Upper lobe of left lung (tissue), 6 donors: ENCODE results near the gene CDK6. TPM values are rescaled to one million over a fixed set of nuclear protein-coding genes. Genes with fewer than 3 reads are reported as not detected.
"Not testable (repeated sequence)": the region's sequence is repeated elsewhere in the genome, so short reads cannot be mapped to it uniquely, and the experiment has no call there.

Experiments used
- ATAC-seq, 2 donors: fragments of 200-7000 bp; cut with Tn5 transposase; one replicate each; pipeline ENCODE4 v1.9.1; 2022; ENCODE audit warnings: mild to moderate bottlenecking in 2 of 2, moderate library complexity in 2 of 2; ENCODE audit not compliant: low FRiP score in 2 of 2
- DNase-seq, 2 donors: peaks; one replicate each; pipeline ENCODE4 v3.0.0-alpha.2; 2019 to 2020
- H3K27ac ChIP-seq, 4 donors: fragments of 200-600 bp; sonication (generic); one replicate each; pipeline ENCODE4 v1.5.1; 2016 to 2019
- H3K27me3 ChIP-seq, 4 donors: fragments of 200-600 bp; sonication (generic); one replicate each; pipeline ENCODE4 v1.5.1; 2017 to 2019
- H3K36me3 ChIP-seq, 4 donors: fragments of 200-600 bp; sonication (generic); one replicate each; pipeline ENCODE4 v1.5.1; 2016 to 2019
- H3K4me1 ChIP-seq, 4 donors: fragments of 200-600 bp; sonication (generic); one replicate each; pipeline ENCODE4 v1.5.1; 2018 to 2019
- H3K4me3 ChIP-seq, 4 donors: fragments of 200-600 bp; sonication (generic); one replicate each; pipeline ENCODE4 v1.5.1; 2017 to 2019; ENCODE audit warnings: mild to moderate bottlenecking in 2 of 4, moderate library complexity in 1 of 4
- H3K9me3 ChIP-seq, 4 donors: fragments of 200-600 bp; sonication (generic); one replicate each; pipeline ENCODE4 v1.5.1; 2018 to 2019
- EP300 ChIP-seq, 4 donors: sonication (generic); formaldehyde crosslinking; IDR thresholded peaks; one replicate each; pipeline ENCODE4 v1.5.1; 2017; ENCODE audit warnings: antibody characterized with exemption in 4 of 4, control low read depth in 2 of 4
- POLR2A ChIP-seq, 4 donors: fragments of 450-650 bp; IDR thresholded peaks; one replicate each; pipeline ENCODE4 v1.5.1; 2016 to 2017; ENCODE audit warnings: antibody characterized with exemption in 4 of 4, mild to moderate bottlenecking in 2 of 4
- POLR2AphosphoS5 ChIP-seq, 2 donors: sonication (generic); formaldehyde crosslinking; IDR thresholded peaks; one replicate each; pipeline ENCODE4 v1.5.1; 2017; ENCODE audit warnings: antibody characterized with exemption in 2 of 2
- whole genome bisulfite sequencing, 2 donors: methylation state at CpG; one replicate each; pipeline ENCODE4 v1.1.5; 2017 to 2018; 5-methylcytosine and 5-hydroxymethylcytosine counted together
- total RNA-seq, 6 donors: library from RNA; depleted of rRNA in 4 of 6; stranded (reverse); fragments of >200 nt in 4 of 6; gene quantifications; one replicate each; pipeline versions ENCODE4 v1.1.0 to v1.2.1, GENCODE V29; 2016 to 2021
- TF ChIP-seq, protein P1 (sequence below), 6 experiments: fragments of 450-650 bp in 4 of 6; fragments of 200-600 bp in 2 of 6; sonication (generic) in 2 of 6; IDR thresholded peaks; one replicate each; pipeline ENCODE4 v1.5.1; 2016 to 2019; ENCODE audit warnings: antibody characterized with exemption in 6 of 6
- donor health status: DM: no; HTN: no; CAD: no; lungs with moderate emphysema.
- donor health status: DM: no; HTN: yes; CAD: no; lungs with severe emphysema.

Gene CDK6
- total RNA-seq, 6 donors from 2014 or later: 15.7 to 26.9 (median 19.9) TPM

DNA sequence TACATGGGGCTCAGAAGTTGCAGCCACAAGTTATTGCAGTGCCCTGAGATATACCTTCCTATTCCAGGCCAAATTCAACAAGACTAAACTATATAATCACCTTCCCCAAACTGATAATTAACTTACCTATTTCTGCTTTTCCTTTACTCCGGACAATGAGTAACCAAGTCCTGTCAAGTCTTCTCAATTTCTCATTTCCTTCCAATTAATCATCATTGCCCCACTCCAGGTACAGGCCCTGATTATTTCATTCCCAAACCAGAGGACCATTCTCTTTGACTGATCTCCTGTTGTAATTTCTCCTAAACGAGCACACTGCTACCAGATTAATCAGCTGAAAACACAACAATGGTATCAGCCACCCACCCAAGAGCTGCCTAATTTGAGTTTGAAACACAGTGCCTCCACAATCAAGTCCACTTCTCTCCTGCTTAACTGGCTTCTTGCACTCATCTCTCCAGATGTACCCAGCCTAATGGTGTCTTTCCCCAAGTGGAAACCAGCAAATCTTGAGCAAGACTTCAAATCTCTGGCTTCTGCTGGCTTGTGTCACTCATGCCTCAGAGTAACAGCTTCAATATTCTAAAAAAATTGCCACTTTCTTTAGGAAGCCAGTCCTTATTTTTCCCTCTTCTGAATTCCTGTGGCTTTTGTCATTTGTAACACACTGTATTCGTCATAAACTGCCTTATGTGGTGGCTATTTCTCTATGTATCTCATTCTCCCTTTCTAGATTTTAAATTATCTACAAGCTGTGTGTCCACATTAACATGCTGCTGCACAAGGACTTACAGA, 89.1 kb downstream of the CDK6 start:
- Histone ChIP-seq H3K4me1 (peaks cover 0 to 5% (median 2%) of the 10 kb centered on the region in 4 donors), H3K9me3 (no peaks in the 10 kb centered on the region), H3K27me3 (no peaks in the 10 kb centered on the region), H3K4me3 (no peak overlapping the region), H3K36me3 (no peaks in the 10 kb centered on the region), H3K27ac (no peak overlapping the region)
- DNase-seq (no peak), ATAC-seq (no peak)
- TF ChIP-seq POLR2A (IDR thresholded peaks at IDR 0.05): no peak
- no peak for TF ChIP-seq POLR2AphosphoS5 (IDR thresholded peaks at IDR 0.05)
- no peak for TF ChIP-seq EP300 (IDR thresholded peaks at IDR 0.05)
- TF ChIP-seq, protein P1, sequence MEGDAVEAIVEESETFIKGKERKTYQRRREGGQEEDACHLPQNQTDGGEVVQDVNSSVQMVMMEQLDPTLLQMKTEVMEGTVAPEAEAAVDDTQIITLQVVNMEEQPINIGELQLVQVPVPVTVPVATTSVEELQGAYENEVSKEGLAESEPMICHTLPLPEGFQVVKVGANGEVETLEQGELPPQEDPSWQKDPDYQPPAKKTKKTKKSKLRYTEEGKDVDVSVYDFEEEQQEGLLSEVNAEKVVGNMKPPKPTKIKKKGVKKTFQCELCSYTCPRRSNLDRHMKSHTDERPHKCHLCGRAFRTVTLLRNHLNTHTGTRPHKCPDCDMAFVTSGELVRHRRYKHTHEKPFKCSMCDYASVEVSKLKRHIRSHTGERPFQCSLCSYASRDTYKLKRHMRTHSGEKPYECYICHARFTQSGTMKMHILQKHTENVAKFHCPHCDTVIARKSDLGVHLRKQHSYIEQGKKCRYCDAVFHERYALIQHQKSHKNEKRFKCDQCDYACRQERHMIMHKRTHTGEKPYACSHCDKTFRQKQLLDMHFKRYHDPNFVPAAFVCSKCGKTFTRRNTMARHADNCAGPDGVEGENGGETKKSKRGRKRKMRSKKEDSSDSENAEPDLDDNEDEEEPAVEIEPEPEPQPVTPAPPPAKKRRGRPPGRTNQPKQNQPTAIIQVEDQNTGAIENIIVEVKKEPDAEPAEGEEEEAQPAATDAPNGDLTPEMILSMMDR (IDR thresholded peaks at IDR 0.05): no peak
- WGBS, 2 donors: 70 to 82% methylated on average over 3 of the region's 3 CpGs

DNA sequence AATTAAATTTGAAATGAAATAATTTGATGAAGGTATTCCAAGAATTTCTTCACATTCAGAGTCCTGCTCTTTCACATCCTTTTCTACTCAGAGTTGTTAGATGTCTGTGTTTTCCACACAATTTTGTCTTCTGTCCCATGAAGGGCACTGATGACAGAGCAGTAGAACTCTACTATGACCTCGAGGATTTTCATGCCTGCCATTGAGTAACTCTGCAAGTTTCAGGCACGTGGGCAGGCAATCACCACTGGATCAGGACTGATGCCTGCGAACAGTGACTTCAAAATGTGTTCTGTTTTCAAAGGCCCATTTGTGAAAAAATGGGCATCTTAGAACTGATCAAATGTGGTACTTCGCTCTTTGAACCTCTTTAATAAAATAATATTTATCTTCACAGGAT, 91.1 kb downstream of the CDK6 start:
- H3K4me3 ChIP-seq: no peak overlapping the region
- H3K27me3 ChIP-seq: no peaks in the 10 kb centered on the region
- H3K27ac ChIP-seq: no peak overlapping the region
- DNase-seq (no peak), ATAC-seq (no peak)
- no peaks in the 10 kb centered on the region for H3K36me3 ChIP-seq
- no peaks in the 10 kb centered on the region for H3K9me3 ChIP-seq
- H3K4me1 ChIP-seq: peaks cover 0 to 5% (median 0%) of the 10 kb centered on the region in 4 donors
- WGBS, 2 donors: 95 to 96% methylated on average over 4 of the region's 4 CpGs
- no peak for TF ChIP-seq EP300 (IDR thresholded peaks at IDR 0.05)
- TF ChIP-seq, protein P1 (IDR thresholded peaks at IDR 0.05): no peak
- no peak for TF ChIP-seq POLR2A (IDR thresholded peaks at IDR 0.05)
- TF ChIP-seq POLR2AphosphoS5 (IDR thresholded peaks at IDR 0.05): no peak

DNA sequence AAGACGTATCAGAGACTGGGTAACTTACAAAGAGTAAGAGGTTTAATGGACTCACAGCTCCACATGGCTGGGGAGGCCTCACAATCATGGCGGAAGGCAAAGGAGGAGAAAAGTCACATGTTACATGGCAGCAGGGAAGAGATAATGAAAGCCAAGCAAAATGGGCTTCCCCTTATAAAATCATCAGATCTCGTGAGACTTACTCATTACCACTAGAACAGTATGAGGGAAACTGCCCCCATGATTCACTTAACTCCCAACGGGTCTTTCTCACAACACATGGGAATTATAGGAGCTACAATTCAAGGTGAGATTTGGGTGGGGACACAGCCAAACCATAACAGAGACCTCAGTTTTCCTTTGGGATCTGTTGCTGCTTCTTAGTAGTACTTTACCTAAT, 92.2 kb downstream of the CDK6 start:
- ATAC-seq, H3K27me3 ChIP-seq, H3K27ac ChIP-seq, H3K4me3 ChIP-seq, H3K4me1 ChIP-seq, H3K36me3 ChIP-seq, DNase-seq, H3K9me3 ChIP-seq: not testable (repeated sequence)
- 92 to 95% methylated on average over 4 of the region's 4 CpGs for WGBS, 2 donors

DNA sequence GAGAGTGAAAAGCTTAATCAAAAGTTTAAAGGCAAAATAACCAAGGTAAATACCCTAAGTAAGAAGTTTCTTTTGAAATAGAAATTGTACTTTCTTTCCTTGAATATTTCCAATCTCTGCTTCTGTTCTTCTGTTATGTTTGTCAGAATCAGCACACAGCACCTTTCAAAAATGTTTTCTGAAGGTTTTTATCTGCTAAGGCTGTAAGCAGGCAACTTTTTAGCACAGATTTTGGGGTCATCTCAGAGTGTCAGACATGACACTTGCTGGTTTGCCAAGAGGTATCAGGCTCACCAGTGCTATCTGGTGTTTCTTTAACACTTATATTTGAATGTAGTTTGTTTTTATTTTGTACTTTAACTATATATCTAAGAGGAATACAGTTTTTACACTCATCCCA, 94.2 kb downstream of the CDK6 start:
- H3K27ac ChIP-seq: no peak overlapping the region
- no peak overlapping the region for H3K4me3 ChIP-seq

DNA sequence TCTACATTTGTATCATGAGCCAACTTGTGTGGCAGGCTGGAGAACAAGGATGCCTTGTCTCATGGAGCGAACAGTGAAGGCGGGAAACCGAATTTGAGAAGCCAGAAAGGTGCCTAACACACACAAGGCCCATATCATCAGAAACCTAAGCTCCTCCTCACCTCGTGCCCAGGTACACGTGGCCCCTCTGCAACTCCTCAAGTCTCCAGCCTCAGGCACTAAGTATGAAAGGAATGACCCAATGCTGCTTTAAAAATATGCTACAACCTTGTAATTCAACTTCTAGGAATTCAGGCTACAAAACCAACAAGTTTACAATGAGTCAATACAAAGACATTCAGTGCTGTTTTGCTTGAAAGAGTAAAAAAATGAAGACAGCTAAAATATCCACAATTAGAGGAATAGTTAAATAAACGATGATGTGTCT, 95.7 kb downstream of the CDK6 start:
- Histone ChIP-seq H3K27me3 (no peaks in the 10 kb centered on the region), H3K27ac (no peak overlapping the region), H3K4me1 (no peaks in the 10 kb centered on the region), H3K9me3 (no peaks in the 10 kb centered on the region), H3K36me3 (no peaks in the 10 kb centered on the region), H3K4me3 (no peak overlapping the region)
- no peak for DNase-seq
- 68 to 75% methylated on average over 6 of the region's 6 CpGs for WGBS, 2 donors
- ATAC-seq: no peak
- no peak for TF ChIP-seq POLR2A (IDR thresholded peaks at IDR 0.05)
- no peak for TF ChIP-seq POLR2AphosphoS5 (IDR thresholded peaks at IDR 0.05)
- TF ChIP-seq EP300 (IDR thresholded peaks at IDR 0.05): no peak
- TF ChIP-seq, protein P1 (IDR thresholded peaks at IDR 0.05): no peak

More for the DNA sequence above, 94.2 kb downstream of the CDK6 start:
- Histone ChIP-seq H3K4me1 (no peaks in the 10 kb centered on the region), H3K36me3 (no peaks in the 10 kb centered on the region), H3K27me3 (no peaks in the 10 kb centered on the region), H3K9me3 (no peaks in the 10 kb centered on the region)
- TF ChIP-seq EP300 (IDR thresholded peaks at IDR 0.05) (no peak), POLR2AphosphoS5 (IDR thresholded peaks at IDR 0.05) (no peak)
- DNase-seq (no peak), ATAC-seq (no peak)

DNA sequence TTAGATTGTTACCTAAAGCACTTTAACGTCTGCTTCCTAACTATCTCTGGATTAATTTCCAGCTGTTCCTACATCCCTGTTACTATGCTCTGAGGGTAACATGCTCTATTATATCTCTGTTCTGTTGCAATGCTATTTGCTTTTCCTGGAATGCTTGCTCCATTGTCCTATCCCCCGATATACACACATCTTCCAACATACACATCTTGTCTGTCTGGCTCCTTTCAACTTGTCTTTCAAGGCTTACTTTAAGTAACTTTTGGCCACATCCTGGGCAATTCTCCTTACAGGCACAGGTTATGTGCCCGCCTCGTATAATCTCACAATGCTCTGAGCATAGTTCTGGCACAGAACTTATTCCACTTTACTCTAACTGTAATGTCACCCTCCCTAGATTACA, 96.2 kb downstream of the CDK6 start:
- WGBS, 2 donors: 75 to 82% methylated on average over 4 of the region's 4 CpGs
- H3K27ac ChIP-seq: no peak overlapping the region
- no peaks in the 10 kb centered on the region for H3K4me1 ChIP-seq

More for the DNA sequence above, 96.2 kb downstream of the CDK6 start:
- Histone ChIP-seq H3K36me3 (no peaks in the 10 kb centered on the region), H3K9me3 (no peaks in the 10 kb centered on the region), H3K27me3 (no peaks in the 10 kb centered on the region), H3K4me3 (no peak overlapping the region)
- DNase-seq: no peak
- ATAC-seq: no peak
- TF ChIP-seq, protein P1 (IDR thresholded peaks at IDR 0.05): no peak
- TF ChIP-seq POLR2AphosphoS5 (IDR thresholded peaks at IDR 0.05) (no peak), EP300 (IDR thresholded peaks at IDR 0.05) (no peak), POLR2A (IDR thresholded peaks at IDR 0.05) (no peak)
